ENCODE measurements around the gene RAPGEF5.

RAPGEF5 gene

DNA sequence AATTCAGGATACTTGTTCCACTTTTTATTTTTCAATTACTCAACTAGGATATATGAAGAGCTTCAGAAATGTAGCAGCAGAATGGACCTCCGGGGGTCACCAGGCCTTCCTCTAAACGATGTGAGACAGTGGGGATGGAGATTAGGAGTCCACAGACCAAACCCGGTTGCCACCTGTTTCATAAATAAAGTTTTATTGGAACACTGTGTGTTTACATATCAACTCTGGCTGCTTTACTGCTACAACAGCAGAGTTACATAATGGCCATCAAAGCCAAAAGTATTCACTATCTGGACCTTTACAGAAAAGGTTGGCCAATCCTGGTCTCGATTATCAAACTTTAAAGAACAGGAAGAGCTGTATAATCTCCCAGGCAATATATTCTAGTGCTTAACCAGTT is 30.8 kb downstream of the RAPGEF5 start:
- Histone ChIP-seq H3K4me1 (ENCODE audit: control insufficient read depth, insufficient read depth, low read length) (peaks cover 19% of the 10 kb centered on the region; the same call in 1 of the 2 replicates), H3K27ac (ENCODE audit: low read depth, low read length) (no peak overlapping the region), H3K9ac (ENCODE audit: low read length) (no peak overlapping the region), H3K4me3 (ENCODE audit: low read depth, low read length) (no peak overlapping the region), H3K27me3 (ENCODE audit: control insufficient read depth, insufficient read depth, low read length) (no peaks in the 10 kb centered on the region), H3K9me3 (ENCODE audit: control insufficient read depth, insufficient read depth, low read depth, low read length) (no peaks in the 10 kb centered on the region), H3K36me3 (ENCODE audit: control insufficient read depth, insufficient read depth, low read length) (no peaks in the 10 kb centered on the region)

DNA sequence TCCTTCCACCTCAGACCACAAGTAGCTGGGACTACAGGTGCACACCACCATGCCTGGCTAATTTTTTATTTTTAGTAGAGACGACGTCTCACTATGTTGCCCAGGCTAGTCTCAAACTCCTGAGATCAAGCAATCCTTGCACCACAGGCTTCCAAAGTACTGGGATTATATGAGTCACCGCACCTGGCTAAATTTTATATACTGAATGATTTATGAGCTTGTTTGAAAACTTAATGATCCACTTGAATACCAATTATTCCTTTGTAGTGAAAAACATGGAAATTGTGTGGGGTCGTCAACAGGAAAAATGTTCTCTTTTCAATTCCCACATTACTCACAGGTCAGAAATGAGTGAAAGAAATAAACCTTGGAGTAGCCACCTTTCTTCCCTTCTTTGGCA is 31.3 kb downstream of the RAPGEF5 start:
- Histone ChIP-seq H3K27me3 (ENCODE audit: control insufficient read depth, insufficient read depth, low read length) (no peaks in the 10 kb centered on the region), H3K4me3 (ENCODE audit: low read depth, low read length) (no peak overlapping the region), H3K27ac (ENCODE audit: low read depth, low read length) (no peak overlapping the region), H3K9ac (ENCODE audit: low read length) (no peak overlapping the region), H3K36me3 (ENCODE audit: control insufficient read depth, insufficient read depth, low read length) (no peaks in the 10 kb centered on the region), H3K4me1 (ENCODE audit: control insufficient read depth, insufficient read depth, low read length) (peaks cover 14% of the 10 kb centered on the region; the same call in 1 of the 2 replicates), H3K9me3 (ENCODE audit: control insufficient read depth, insufficient read depth, low read depth, low read length) (no peaks in the 10 kb centered on the region)

DNA sequence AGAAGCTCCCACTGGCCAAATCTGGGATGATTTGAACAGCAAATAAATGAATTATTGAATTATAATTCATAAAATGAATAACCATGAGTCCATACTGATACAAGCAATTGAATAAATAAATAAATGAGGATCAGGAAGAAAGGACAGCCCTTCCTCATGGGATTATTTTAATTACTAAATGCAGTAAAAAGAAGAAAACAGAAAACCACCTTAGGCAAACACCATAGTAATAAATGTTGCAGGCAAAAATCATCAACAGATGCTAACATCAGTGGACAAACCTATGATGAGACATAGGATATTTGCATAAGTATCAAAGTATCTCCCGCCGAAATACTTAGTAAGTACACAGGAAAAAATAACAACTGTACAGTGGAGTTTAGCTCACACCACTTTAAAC is 33.2 kb downstream of the RAPGEF5 start:
- Histone ChIP-seq H3K36me3 (ENCODE audit: control insufficient read depth, insufficient read depth, low read length) (no peaks in the 10 kb centered on the region), H3K9ac (ENCODE audit: low read length) (no peak overlapping the region), H3K4me1 (ENCODE audit: control insufficient read depth, insufficient read depth, low read length) (peaks cover 8% of the 10 kb centered on the region), H3K9me3 (ENCODE audit: control insufficient read depth, insufficient read depth, low read depth, low read length) (no peaks in the 10 kb centered on the region), H3K27me3 (ENCODE audit: control insufficient read depth, insufficient read depth, low read length) (no peaks in the 10 kb centered on the region), H3K4me3 (ENCODE audit: low read depth, low read length) (no peak overlapping the region), H3K27ac (ENCODE audit: low read depth, low read length) (no peak overlapping the region)

DNA sequence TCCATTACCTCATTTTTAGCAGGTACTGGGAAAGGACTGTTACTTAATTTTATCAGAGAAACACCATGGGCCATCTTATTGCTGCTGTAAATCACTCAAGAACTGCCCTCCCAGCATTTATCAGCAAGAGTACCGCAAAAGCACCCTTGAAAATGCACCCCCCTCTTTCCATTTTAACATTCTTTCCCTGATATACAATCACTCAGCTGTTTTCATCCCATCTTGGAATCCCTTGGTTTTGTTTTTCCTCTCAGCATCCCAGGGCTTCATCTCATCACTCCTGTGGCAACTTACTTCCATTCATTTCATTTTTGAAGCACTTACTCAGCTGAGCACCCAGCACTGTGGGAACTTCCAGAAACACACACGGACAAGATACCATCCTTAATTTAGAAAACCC is 36.5 kb downstream of the RAPGEF5 start:
- Histone ChIP-seq H3K4me3 (ENCODE audit: low read depth, low read length) (no peak overlapping the region), H3K4me1 (ENCODE audit: control insufficient read depth, insufficient read depth, low read length) (peaks cover 8% of the 10 kb centered on the region), H3K27ac (ENCODE audit: low read depth, low read length) (no peak overlapping the region), H3K27me3 (ENCODE audit: control insufficient read depth, insufficient read depth, low read length) (no peaks in the 10 kb centered on the region), H3K36me3 (ENCODE audit: control insufficient read depth, insufficient read depth, low read length) (no peaks in the 10 kb centered on the region), H3K9ac (ENCODE audit: low read length) (no peak overlapping the region), H3K9me3 (ENCODE audit: control insufficient read depth, insufficient read depth, low read depth, low read length) (no peaks in the 10 kb centered on the region)

DNA sequence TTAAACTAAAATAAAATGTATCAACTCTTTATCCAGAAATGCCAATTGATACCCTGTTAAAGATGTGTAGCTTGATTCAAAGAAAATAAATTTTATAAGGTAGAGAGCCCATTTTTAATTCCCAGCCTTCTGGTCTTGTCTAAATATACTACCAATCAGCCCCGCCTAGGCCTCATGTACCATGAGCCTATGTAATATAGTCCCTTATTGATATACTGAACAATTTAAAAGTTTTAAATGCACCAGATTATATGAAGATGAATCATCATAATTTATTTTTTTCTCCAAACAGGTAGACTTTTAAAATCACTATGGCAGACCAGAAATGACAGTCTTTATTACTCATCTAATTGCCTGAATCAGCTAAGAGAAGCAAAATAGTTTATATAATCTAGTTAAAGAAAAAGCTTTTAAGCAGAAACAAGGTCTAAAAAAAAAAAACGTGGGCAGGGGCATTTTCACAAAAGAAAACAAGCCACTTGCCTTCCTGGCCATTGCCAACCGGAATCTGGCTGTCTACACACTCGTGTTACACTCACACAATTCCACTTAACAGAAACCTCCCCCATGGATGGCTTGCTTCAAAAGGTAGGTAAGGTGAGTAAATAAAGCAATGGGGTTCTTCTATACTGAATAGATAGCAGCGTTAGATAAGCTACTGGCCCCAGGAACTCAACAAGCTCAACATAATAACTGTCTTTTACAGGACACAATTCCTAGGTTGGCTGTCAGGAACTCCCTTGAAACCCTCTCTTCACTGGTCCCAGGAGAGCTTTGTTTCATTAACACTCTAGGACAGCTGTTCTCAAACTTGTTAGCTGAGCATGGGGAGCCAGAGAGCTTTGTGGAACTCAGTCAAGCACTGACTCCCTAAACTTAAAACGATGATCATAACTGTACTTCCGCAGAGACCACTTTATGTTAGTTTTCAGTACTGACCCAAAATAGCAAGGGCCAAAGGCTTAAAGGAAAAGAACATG is 37.2 kb downstream of the RAPGEF5 start:
- H3K4me3 ChIP-seq (ENCODE audit: low read depth, low read length): no peak overlapping the region

DNA sequence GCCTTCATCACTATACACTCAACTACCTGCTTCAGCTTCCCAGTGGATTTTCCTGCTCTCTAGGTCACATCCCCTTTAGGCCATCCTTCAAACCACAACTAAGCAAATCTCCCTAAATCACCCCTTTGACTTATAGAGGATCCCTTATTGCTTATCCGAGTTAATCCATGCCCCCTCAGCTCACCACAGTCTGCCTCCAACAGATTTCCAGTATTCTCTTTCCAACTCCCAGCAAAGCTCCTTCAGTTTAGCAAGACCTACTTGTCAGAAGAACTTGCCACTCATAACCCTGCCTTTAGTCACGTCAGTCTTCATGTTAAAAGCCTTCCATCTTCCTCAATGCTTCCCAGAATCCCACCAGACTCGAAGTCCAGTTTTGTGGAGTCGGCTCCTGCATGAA is 38.6 kb downstream of the RAPGEF5 start:
- H3K4me1 ChIP-seq (ENCODE audit: control insufficient read depth, insufficient read depth, low read length): peaks cover 8% of the 10 kb centered on the region
- H3K27ac ChIP-seq (ENCODE audit: low read depth, low read length): no peak overlapping the region
- H3K4me3 ChIP-seq (ENCODE audit: low read depth, low read length): no peak overlapping the region
- H3K36me3 ChIP-seq (ENCODE audit: control insufficient read depth, insufficient read depth, low read length): no peaks in the 10 kb centered on the region; the same call in 1 of the 2 replicates
- no peak overlapping the region for H3K9ac ChIP-seq (ENCODE audit: low read length)
- no peaks in the 10 kb centered on the region for H3K9me3 ChIP-seq (ENCODE audit: control insufficient read depth, insufficient read depth, low read depth, low read length)
- no peaks in the 10 kb centered on the region for H3K27me3 ChIP-seq (ENCODE audit: control insufficient read depth, insufficient read depth, low read length)

More for the DNA sequence above, 37.2 kb downstream of the RAPGEF5 start:
- Histone ChIP-seq H3K27me3 (ENCODE audit: control insufficient read depth, insufficient read depth, low read length) (no peaks in the 10 kb centered on the region), H3K9ac (ENCODE audit: low read length) (no peak overlapping the region), H3K4me1 (ENCODE audit: control insufficient read depth, insufficient read depth, low read length) (peaks cover 8% of the 10 kb centered on the region), H3K27ac (ENCODE audit: low read depth, low read length) (no peak overlapping the region), H3K9me3 (ENCODE audit: control insufficient read depth, insufficient read depth, low read depth, low read length) (no peaks in the 10 kb centered on the region), H3K36me3 (ENCODE audit: control insufficient read depth, insufficient read depth, low read length) (no peaks in the 10 kb centered on the region; the same call in 1 of the 2 replicates)

DNA sequence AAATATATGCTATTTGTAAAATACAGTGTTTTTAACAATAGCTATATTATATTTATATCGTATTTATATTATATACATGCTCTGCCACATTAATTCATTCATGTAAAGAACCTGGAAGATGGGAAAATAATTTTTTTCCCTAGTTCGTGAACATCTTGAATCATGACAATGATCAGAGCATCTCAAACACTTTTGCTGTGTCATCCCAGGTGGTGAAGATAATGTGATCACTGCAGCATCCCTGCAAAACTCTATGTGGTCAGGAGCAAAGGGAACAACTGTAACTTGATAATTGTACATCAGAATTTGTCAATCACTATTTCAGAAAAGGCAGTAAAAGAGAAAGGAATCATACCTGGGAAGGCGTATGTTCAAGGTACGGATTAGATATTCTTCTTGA is 39.3 kb downstream of the RAPGEF5 start:
- Histone ChIP-seq H3K36me3 (ENCODE audit: control insufficient read depth, insufficient read depth, low read length) (peaks cover 4% of the 10 kb centered on the region; the same call in 1 of the 2 replicates), H3K9ac (ENCODE audit: low read length) (no peak overlapping the region), H3K27ac (ENCODE audit: low read depth, low read length) (no peak overlapping the region), H3K9me3 (ENCODE audit: control insufficient read depth, insufficient read depth, low read depth, low read length) (no peaks in the 10 kb centered on the region), H3K4me3 (ENCODE audit: low read depth, low read length) (no peak overlapping the region), H3K4me1 (ENCODE audit: control insufficient read depth, insufficient read depth, low read length) (peaks cover 8% of the 10 kb centered on the region), H3K27me3 (ENCODE audit: control insufficient read depth, insufficient read depth, low read length) (no peaks in the 10 kb centered on the region)

DNA sequence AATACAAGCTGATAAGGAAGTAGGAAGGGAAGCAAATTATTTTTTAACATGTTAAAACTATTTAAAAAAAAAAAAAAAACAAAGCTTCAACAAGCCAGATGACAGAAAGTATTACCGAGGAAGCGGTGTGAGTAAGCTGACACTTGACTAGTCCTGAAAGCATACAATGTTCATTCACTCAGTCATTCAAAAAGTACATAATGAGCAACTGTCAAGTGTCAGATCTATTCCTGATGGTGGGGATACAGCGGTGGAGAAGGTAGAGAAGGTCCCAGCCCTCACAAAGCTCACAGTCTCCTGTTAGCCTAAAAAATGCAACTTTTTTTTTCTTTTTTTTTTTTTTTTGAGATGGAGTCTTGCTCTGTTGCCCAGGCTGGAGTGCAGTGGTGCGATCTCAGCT is 40.0 kb downstream of the RAPGEF5 start:
- Histone ChIP-seq H3K27ac (ENCODE audit: low read depth, low read length) (no peak overlapping the region), H3K27me3 (ENCODE audit: control insufficient read depth, insufficient read depth, low read length) (no peaks in the 10 kb centered on the region), H3K4me3 (ENCODE audit: low read depth, low read length) (no peak overlapping the region), H3K36me3 (ENCODE audit: control insufficient read depth, insufficient read depth, low read length) (peaks cover 4% of the 10 kb centered on the region; the same call in 1 of the 2 replicates), H3K9ac (ENCODE audit: low read length) (no peak overlapping the region), H3K9me3 (ENCODE audit: control insufficient read depth, insufficient read depth, low read depth, low read length) (no peaks in the 10 kb centered on the region), H3K4me1 (ENCODE audit: control insufficient read depth, insufficient read depth, low read length) (peaks cover 8% of the 10 kb centered on the region)

DNA sequence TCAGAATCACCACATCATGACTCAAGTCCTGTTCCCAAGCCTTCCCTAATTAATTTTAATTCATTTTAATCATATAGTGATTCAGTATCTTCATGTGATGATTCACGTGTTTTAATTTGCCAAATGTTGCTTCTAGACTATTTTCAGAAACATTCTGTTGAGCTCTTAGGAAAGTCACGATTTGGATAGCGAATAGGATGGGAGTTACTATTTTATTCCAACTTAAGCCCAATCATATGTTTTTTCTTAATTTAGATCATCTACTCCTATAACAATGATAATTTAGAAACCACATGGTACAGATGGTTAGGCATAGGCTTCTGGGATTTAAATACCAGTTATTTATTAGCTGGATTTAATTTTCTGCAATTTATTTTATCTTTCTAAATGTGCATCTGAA is 49.1 kb downstream of the RAPGEF5 start:
- Histone ChIP-seq H3K27ac (ENCODE audit: low read depth, low read length) (no peak overlapping the region), H3K27me3 (ENCODE audit: control insufficient read depth, insufficient read depth, low read length) (no peaks in the 10 kb centered on the region), H3K9me3 (ENCODE audit: control insufficient read depth, insufficient read depth, low read depth, low read length) (peaks cover 2% of the 10 kb centered on the region; the same call in 1 of the 2 replicates), H3K4me3 (ENCODE audit: low read depth, low read length) (no peak overlapping the region), H3K9ac (ENCODE audit: low read length) (no peak overlapping the region), H3K36me3 (ENCODE audit: control insufficient read depth, insufficient read depth, low read length) (peaks cover 18% of the 10 kb centered on the region; the same call in 1 of the 2 replicates), H3K4me1 (ENCODE audit: control insufficient read depth, insufficient read depth, low read length) (no peaks in the 10 kb centered on the region)

DNA sequence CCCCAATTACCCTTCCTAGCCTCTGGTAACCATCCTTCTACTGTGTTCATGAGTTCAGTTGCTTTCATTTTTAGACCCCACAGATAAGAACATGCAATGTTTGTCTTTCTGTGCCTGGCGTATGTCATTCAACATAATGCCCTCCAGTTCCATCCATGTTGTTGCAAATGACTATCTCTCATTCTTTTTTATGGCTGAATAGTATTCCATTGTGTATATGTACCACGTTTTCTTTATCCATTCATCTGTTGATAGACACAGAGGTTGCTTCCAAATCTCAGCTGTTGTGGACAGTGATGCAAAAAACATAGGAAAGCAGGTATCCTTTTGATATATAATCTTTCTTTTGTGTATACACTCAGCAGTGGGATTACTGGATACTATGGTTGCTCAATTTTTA is 51.2 kb downstream of the RAPGEF5 start:
- H3K27me3 ChIP-seq (ENCODE audit: control insufficient read depth, insufficient read depth, low read length): no peaks in the 10 kb centered on the region
- H3K27ac ChIP-seq (ENCODE audit: low read depth, low read length): no peak overlapping the region
- H3K4me3 ChIP-seq (ENCODE audit: low read depth, low read length): no peak overlapping the region
- no peaks in the 10 kb centered on the region for H3K4me1 ChIP-seq (ENCODE audit: control insufficient read depth, insufficient read depth, low read length)
- peaks cover 2% of the 10 kb centered on the region; the same call in 1 of the 2 replicates for H3K9me3 ChIP-seq (ENCODE audit: control insufficient read depth, insufficient read depth, low read depth, low read length)
- peaks cover 15% of the 10 kb centered on the region; the same call in 1 of the 2 replicates for H3K36me3 ChIP-seq (ENCODE audit: control insufficient read depth, insufficient read depth, low read length)
- H3K9ac ChIP-seq (ENCODE audit: low read length): no peak overlapping the region

DNA sequence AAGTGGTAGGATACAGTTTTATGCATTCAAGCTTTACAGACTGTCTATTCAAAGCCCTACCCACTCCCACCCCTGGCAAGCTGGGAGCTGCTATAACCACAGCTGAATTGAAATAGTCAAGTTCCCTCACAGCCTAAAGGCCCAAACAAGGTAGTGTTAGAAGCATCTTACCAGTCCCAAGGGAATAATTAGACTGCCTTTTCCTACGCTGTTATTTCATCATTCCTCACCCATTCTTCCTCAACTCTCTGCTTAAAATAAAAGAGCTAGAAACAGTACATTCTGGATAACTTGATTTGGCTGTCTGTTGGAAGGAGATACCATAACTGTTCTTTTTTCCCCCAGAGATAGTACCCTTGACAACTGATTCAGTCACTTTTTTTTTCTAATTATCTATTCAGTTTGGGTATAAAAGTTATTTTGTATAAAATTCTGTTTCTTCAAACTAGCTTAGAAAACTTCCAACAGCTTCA is 54.0 kb downstream of the RAPGEF5 start:
- H3K4me1 ChIP-seq (ENCODE audit: control insufficient read depth, insufficient read depth, low read length): no peaks in the 10 kb centered on the region

More for the DNA sequence above, 54.0 kb downstream of the RAPGEF5 start:
- Histone ChIP-seq H3K27ac (ENCODE audit: low read depth, low read length) (no peak overlapping the region), H3K36me3 (ENCODE audit: control insufficient read depth, insufficient read depth, low read length) (peaks cover 15% of the 10 kb centered on the region; the same call in 1 of the 2 replicates), H3K9me3 (ENCODE audit: control insufficient read depth, insufficient read depth, low read depth, low read length) (peaks cover 2% of the 10 kb centered on the region; the same call in 1 of the 2 replicates), H3K4me3 (ENCODE audit: low read depth, low read length) (no peak overlapping the region), H3K9ac (ENCODE audit: low read length) (no peak overlapping the region), H3K27me3 (ENCODE audit: control insufficient read depth, insufficient read depth, low read length) (no peaks in the 10 kb centered on the region)
